Stimulated activated naive B cell treated with anti-CD40 and anti-IgM and Interleukin-4, amounts not matched to agents 10 μg/mL and 1 μg/mL and 100 μg/mL, for 72 hours (primary cell): ENCODE results near the gene EXOC3.
A peak's percentile ranks its signal among the peaks of the same experiment; 100 is the strongest.

Experiments used
- ATAC-seq, 2 donors: fragments of 150-1000 bp; cut with Tn5 transposase; replicated peaks; 2 replicates each; pipeline ENCODE4 v1.10.0; 2021; ENCODE audit warnings: moderate library complexity in 1 of 2
- DNase-seq: peaks from one replicate; pipeline ENCODE4 v3.0.0; 2021
- H3K27ac Mint-ChIP-seq: one replicate; pipeline ENCODE4 v1.8.0; 2022; ENCODE audit warnings: mild to moderate bottlenecking, mixed read lengths
- H3K27me3 Mint-ChIP-seq, 2 donors: one replicate each; pipeline ENCODE4 v1.8.0; 2022; ENCODE audit warnings: mixed read lengths in 2 of 2
- H3K36me3 Mint-ChIP-seq, 2 donors: one replicate each; pipeline ENCODE4 v1.8.0; 2022; ENCODE audit warnings: mixed read lengths in 2 of 2, mild to moderate bottlenecking in 1 of 2
- H3K4me1 Mint-ChIP-seq, 2 donors: one replicate each; pipeline ENCODE4 v1.8.0; 2022; ENCODE audit warnings: mixed read lengths in 2 of 2, mild to moderate bottlenecking in 1 of 2
- H3K4me3 Mint-ChIP-seq, 2 donors: one replicate each; pipeline ENCODE4 v1.8.0; 2022; ENCODE audit warnings: mild to moderate bottlenecking in 2 of 2, mixed read lengths in 2 of 2, moderate library complexity in 1 of 2
- H3K9me3 Mint-ChIP-seq, 2 donors: one replicate each; pipeline ENCODE4 v1.8.0; 2022; ENCODE audit warnings: mixed read lengths in 2 of 2, mild to moderate bottlenecking in 1 of 2

Gene EXOC3

DNA sequence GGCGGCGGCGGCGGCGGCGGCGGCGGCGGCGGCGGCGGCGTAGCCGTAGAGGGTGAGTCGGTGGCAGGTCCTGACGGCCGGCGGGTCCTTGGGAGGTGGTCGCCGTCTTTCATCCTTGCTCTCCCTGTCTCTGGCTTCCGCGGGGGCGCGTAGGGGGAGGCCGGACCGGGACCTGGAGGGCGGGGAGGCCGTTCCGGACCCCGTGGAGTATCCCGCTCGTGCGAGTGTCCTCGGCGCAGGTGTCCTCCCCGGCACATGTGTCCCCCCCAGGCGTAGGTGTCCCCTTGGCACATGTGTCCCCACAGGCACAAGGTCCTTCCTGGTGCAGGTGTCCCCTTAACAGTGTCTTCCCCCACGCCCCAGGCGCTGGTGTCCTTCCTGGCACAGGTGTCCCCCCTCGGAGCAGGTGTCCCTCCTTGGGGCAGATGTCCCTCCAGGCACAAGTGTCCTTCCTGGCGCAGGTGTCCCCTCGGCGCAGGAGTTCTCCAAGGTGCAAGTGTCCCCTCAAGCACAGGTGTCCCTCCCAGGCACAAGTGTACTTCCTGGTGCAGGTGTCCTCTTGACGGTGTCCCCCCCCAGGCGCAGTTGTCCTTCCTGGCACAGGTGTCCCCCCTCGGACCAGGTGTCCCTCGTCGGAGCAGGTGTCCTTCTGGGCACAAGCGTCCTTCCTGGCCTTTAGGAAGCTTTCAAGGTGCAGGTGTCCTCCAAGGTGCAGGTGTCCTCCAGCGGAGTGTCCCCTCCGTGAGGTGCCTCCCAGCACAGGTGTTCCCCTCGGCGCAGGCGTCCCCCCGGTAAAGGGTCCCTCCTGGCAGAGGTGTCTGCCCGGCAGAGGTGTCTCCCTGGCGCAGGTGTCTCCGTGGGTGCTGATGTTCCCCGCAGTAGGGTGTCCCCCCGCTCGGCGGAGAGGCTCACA lies 519 bp downstream of the EXOC3 start:
- Mint-ChIP-seq H3K36me3 (peaks cover 52 to 72% of the 10 kb centered on the region in 2 donors), H3K9me3 (no peaks in the 10 kb centered on the region), H3K4me3 (peak overlapping the region; percentile 98 to 99), H3K27ac (peak overlapping the region; percentile 98), H3K27me3 (peaks cover 0 to 5% of the 10 kb centered on the region in 2 donors), H3K4me1 (peaks cover 46 to 83% of the 10 kb centered on the region in 2 donors)
- no peak for DNase-seq
- peak; percentile 44 to 59 for ATAC-seq

DNA sequence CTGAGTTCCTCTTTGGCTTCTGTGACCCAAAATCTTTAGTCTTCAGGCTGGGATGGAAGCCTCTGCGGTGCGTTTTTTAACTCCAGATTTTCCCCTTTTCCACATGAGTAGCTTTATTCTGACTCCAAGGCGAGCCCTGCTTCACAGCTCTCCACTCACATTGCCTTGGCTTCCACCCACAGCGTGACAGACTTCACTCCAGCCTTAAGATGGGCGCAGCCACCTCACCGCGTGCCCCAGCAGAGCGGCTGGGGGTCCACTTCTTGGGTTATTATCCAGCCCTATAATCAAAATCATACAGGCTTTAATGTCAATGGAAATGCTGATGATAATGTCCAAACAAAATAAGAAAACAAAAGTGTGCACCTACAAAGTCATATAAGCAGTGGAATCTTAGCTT lies 1.2 kb downstream of the EXOC3 start:
- H3K27me3 Mint-ChIP-seq: peaks cover 0 to 5% of the 10 kb centered on the region in 2 donors
- no peaks in the 10 kb centered on the region for H3K9me3 Mint-ChIP-seq
- DNase-seq (no peak), ATAC-seq (no peak)
- H3K4me1 Mint-ChIP-seq: peaks cover 49 to 88% of the 10 kb centered on the region in 2 donors
- peak overlapping the region; percentile 98 to 99 for H3K4me3 Mint-ChIP-seq
- H3K27ac Mint-ChIP-seq: peak overlapping the region; percentile 98
- H3K36me3 Mint-ChIP-seq: peaks cover 57 to 79% of the 10 kb centered on the region in 2 donors

DNA sequence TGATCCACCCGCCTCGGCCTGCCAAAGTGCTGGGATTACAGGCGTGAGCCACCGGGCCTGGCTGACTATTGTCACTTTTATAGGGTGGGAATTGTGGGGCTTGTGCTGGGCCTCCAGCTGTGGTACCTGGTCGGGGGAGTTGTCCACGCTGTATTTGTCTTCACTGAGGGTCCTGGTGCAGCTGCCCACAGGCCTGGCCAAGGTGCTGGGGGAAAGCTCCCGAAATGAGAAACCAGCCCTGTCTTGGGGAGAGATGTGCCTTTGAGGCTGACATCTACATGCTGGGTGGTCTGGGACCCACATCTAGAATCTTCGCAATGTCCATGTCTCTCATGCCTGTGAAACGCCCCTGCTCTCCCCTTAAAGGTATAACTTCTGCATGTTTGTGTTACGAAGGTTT lies 2.6 kb downstream of the EXOC3 start:
- H3K4me3 Mint-ChIP-seq: peak overlapping the region; percentile 33 to 42

DNA sequence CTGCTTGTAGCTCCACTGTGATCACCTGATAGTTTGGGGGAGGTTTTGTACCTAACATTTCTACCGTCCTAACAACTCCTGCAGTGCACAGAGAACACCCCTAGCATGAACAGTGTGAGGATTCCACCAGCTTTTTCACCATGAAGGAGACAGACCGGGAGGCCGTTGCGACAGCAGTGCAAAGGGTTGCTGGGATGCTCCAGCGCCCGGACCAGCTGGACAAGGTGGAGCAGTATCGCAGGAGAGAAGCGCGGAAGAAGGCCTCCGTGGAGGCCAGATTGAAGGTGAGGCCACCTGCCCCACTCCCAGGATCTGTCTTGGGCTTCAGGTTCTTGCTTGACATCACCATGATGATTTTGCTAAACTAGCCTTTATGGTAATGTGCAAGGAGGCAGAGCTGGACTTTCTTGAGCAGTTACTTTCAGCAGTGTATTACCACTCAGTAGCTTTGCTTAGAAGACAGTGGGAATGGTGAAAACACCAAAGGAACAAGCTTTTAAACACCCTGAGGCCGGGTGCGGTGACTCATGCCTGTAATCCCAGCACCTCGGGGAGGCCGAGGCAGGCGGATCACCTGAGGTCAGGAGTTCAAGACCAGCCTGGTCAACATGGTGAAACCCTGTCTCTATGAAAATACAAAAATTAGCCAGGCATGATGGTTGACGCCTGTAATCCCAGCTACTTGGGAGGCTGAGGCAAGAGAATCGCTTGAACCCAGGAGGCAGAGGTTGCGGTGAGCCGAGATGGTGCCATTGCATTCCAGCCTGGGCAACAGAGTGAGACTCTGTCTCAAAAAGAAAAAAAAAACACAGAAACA lies 3.3 kb downstream of the EXOC3 start:
- Mint-ChIP-seq H3K27me3 (peaks cover 0 to 5% of the 10 kb centered on the region in 2 donors), H3K4me3 (peak overlapping the region; percentile 52 to 72), H3K36me3 (peaks cover 72 to 85% of the 10 kb centered on the region in 2 donors), H3K27ac (peak overlapping the region; percentile 83), H3K4me1 (peaks cover 39 to 75% of the 10 kb centered on the region in 2 donors), H3K9me3 (peaks cover 0 to 6% of the 10 kb centered on the region in 2 donors)
- DNase-seq (no peak), ATAC-seq (no peak)

More for the DNA sequence above, 2.6 kb downstream of the EXOC3 start:
- Mint-ChIP-seq H3K4me1 (peaks cover 42 to 82% of the 10 kb centered on the region in 2 donors), H3K27ac (peak overlapping the region; percentile 68), H3K9me3 (peaks cover 0 to 2% of the 10 kb centered on the region in 2 donors), H3K27me3 (peaks cover 0 to 5% of the 10 kb centered on the region in 2 donors), H3K36me3 (peaks cover 66 to 82% of the 10 kb centered on the region in 2 donors)
- DNase-seq (no peak), ATAC-seq (no peak)

DNA sequence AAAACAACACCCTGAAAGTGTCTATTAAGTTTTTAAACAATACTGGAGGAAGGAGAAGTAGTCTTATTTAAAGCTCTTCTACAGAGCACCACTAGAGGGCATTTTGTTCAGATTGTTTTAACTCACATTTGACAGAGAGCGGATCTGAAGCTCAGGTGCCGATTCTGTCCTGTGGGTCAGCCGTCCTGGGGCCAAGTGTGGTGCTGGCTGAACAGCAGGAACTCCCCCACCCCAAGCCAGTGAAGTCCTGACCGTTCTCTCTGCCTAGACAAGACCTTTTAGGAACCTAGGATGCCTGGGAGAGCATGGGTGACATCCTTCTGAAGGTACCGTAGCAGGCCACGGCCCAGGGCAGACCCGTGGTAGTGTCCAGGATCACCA lies 3.9 kb downstream of the EXOC3 start:
- Mint-ChIP-seq H3K36me3 (peaks cover 74 to 87% of the 10 kb centered on the region in 2 donors), H3K9me3 (peaks cover under 1 to 11% of the 10 kb centered on the region in 2 donors), H3K4me3 (peak overlapping the region; percentile 52 to 72), H3K27me3 (peaks cover 0 to 5% of the 10 kb centered on the region in 2 donors), H3K27ac (peak overlapping the region; percentile 83), H3K4me1 (peaks cover 39 to 70% of the 10 kb centered on the region in 2 donors)
- peak in 1 of 2 donors; percentile 48 for ATAC-seq
- DNase-seq: no peak

DNA sequence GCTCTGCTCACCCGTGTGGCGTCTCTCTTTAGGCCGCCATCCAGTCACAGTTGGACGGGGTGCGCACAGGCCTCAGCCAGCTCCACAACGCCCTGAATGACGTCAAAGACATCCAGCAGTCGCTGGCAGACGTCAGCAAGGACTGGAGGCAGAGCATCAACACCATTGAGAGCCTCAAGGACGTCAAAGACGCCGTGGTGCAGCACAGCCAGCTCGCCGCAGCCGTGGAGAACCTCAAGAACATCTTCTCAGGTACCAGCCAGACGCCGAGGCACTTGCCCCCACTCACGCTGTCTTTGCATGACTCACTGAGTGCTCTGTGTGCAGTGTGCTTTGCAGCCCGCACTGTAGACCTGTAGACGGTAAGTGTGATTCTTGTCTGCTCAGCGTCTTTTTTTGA lies 4.5 kb downstream of the EXOC3 start:
- H3K4me1 Mint-ChIP-seq: peaks cover 39 to 65% of the 10 kb centered on the region in 2 donors
- ATAC-seq: no peak
- DNase-seq: no peak
- peak overlapping the region; percentile 37 for H3K27ac Mint-ChIP-seq
- H3K9me3 Mint-ChIP-seq: peaks cover 6 to 17% of the 10 kb centered on the region in 2 donors
- H3K4me3 Mint-ChIP-seq: no peak overlapping the region
- peaks cover 0 to 5% of the 10 kb centered on the region in 2 donors for H3K27me3 Mint-ChIP-seq
- peaks cover 76 to 88% of the 10 kb centered on the region in 2 donors for H3K36me3 Mint-ChIP-seq

DNA sequence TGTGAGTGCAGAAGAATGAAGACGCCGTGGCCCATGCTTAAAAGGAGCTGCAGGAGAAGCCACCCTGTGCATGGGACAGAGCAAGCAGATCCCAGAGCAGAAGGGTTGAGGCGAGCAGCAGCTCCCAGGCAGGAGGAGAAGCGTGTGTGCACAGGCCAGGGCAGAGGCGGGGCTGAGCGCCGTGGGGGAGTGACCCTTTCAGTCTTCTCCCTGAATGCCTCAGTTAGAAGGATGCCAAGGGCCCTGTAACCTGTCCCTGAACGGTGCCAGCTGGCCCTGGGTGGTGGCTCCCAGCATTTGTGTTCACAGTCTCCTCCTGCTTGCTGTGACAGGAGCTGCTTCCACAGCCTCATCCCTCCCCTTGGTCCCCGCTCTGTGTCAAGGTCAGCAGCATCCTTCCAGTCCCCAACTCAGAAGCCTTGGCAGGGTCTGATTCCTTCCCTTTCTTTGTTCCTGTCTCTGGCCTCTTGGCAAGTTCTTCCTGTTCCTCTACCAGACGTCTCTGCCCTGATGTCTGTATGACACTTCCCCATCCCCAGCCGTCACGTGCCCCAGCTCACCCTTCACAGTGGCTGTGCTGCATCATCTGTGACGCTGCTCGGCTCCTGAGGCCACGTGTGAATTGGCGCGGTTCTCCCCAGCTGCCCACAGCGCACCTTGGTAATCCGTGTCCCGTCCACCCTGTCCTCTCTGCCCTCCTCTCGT lies 5.2 kb downstream of the EXOC3 start:
- ATAC-seq (peak in 1 of 2 donors; percentile 71), DNase-seq (no peak)
- H3K4me3 Mint-ChIP-seq: peak overlapping the region; percentile 14 to 37
- H3K27me3 Mint-ChIP-seq: peaks cover 0 to 5% of the 10 kb centered on the region in 2 donors
- peaks cover 45 to 64% of the 10 kb centered on the region in 2 donors for H3K4me1 Mint-ChIP-seq
- H3K27ac Mint-ChIP-seq: peak overlapping the region; percentile 63
- peaks cover 81 to 92% of the 10 kb centered on the region in 2 donors for H3K36me3 Mint-ChIP-seq
- peaks cover 10 to 24% of the 10 kb centered on the region in 2 donors for H3K9me3 Mint-ChIP-seq

DNA sequence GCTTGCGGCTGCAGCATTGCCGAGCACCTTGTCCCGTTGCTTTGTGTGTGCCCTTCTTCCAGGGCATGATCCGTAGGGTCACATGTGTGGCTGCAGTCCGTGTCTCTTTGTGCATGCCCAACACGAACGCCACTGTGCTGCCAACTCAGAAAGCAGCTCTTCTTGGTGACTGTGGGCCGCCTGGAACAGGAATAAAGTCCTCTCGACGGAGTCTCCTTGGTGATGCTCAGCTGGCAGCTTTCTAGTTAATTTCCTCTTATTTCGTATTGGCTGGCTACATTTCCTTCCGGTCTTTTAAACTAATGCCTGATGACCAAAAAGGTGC lies 5.8 kb downstream of the EXOC3 start:
- H3K36me3 Mint-ChIP-seq: peaks cover 84 to 93% of the 10 kb centered on the region in 2 donors
- no peak overlapping the region for H3K27ac Mint-ChIP-seq
- no peak for ATAC-seq
- H3K4me3 Mint-ChIP-seq: peak overlapping the region in 1 of 2 donors; percentile 14
- no peak for DNase-seq
- peaks cover 10 to 29% of the 10 kb centered on the region in 2 donors for H3K9me3 Mint-ChIP-seq
- peaks cover 0 to 5% of the 10 kb centered on the region in 2 donors for H3K27me3 Mint-ChIP-seq
- H3K4me1 Mint-ChIP-seq: peaks cover 47 to 68% of the 10 kb centered on the region in 2 donors

DNA sequence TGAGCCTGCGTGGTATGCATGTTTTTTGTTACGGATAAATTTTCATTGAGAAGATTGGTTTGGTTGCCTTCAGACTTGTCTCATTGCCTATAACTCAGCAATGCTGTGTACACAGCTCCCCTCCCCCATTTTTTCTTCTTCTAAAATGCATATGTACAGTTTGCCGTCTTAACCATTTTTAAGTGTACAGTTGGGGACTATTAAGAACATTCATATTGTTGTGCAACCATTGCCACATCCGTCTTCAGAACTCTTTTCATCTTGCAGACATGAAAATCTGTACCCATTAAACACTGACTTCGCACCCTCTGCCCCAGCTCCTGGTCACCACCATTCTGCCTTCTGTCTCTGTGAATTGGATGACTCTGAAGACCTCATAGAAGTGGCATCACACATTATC lies 6.2 kb downstream of the EXOC3 start:
- H3K4me1 Mint-ChIP-seq: peaks cover 47 to 68% of the 10 kb centered on the region in 2 donors
- peaks cover 85 to 94% of the 10 kb centered on the region in 2 donors for H3K36me3 Mint-ChIP-seq
- H3K27me3 Mint-ChIP-seq: peaks cover 0 to 5% of the 10 kb centered on the region in 2 donors
- peaks cover 10 to 31% of the 10 kb centered on the region in 2 donors for H3K9me3 Mint-ChIP-seq
- H3K4me3 Mint-ChIP-seq: peak overlapping the region in 1 of 2 donors; percentile 14
- DNase-seq (no peak), ATAC-seq (no peak)
- no peak overlapping the region for H3K27ac Mint-ChIP-seq

DNA sequence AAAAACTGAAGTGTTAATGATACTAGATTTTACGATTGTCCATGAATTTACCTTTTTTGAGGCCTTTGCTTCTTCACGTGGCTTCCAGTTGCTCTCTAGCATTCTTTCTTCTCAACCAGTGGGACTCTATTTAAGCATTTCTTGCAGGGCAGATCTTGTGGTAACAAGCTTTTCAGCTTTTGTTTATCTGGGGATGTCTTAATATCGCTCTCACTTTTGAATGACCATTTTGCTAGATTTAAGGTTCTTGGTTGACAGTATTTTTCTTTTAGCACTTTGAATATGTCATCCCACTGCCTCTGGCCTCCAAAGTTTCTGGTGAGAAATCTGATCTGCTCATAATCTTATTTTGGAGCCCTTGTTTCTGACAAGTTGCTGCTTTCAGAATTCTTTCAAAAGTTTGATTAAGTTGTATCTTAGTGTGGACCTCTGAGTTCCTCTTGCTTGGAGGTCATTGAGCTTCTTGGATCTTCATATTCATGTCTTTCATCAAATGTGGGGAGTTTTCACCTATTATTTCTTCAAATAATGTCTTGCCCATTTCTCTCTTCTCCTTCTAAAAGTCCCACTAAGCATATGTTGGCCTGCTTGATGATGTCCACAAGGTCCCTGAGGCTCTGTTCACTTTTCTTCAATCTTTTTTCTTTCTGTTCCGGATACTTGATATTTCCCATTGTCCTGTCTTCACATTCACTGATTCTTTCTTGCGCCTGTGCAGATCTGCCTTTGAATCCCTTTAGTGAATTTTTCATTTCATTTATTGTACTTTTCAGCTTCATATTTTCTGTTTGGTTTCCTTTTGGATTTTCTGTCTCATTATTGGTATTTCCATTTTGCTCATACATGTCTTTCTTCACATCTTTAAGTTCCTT lies 8.8 kb downstream of the EXOC3 start:
- Mint-ChIP-seq H3K4me3 (peak overlapping the region in 1 of 2 donors; percentile 1), H3K27me3 (no peaks in the 10 kb centered on the region), H3K36me3 (peaks cover 92 to 99% of the 10 kb centered on the region in 2 donors), H3K27ac (peak overlapping the region; percentile 37), H3K9me3 (peaks cover 10 to 32% of the 10 kb centered on the region in 2 donors), H3K4me1 (peaks cover 44 to 62% of the 10 kb centered on the region in 2 donors)
- no peak for DNase-seq
- ATAC-seq: no peak

DNA sequence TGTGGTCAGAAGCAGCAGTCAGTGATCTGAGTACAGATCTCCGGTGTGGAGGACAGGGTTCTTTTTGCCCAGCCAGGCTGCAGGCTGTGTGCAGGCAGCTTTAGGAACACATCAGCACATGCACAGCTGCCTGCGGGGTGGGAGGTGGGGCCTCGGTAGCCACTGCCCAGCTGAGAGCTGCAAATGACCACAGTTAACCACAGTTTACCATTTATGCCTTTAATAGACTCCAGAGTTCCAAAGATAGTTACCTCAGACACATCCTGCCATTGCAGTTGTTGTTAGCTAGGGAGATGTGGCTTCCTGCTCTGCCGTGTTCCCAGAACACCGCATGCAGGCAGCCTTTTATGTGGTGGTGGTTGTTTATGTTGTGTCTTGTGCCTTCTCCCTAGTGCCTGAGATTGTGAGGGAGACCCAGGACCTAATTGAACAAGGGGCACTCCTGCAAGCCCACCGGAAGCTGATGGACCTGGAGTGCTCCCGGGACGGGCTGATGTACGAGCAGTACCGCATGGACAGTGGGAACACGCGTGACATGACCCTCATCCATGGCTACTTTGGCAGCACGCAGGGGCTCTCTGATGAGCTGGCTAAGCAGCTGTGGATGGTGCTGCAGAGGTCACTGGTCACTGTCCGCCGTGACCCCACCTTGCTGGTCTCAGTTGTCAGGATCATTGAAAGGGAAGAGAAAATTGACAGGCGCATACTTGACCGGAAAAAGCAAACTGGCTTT lies 10.2 kb downstream of the EXOC3 start:
- peak overlapping the region; percentile 73 for H3K27ac Mint-ChIP-seq
- no peak overlapping the region for H3K4me3 Mint-ChIP-seq
- peaks cover 94 to 99% of the 10 kb centered on the region in 2 donors for H3K36me3 Mint-ChIP-seq
- no peaks in the 10 kb centered on the region for H3K27me3 Mint-ChIP-seq
- peaks cover 10 to 33% of the 10 kb centered on the region in 2 donors for H3K9me3 Mint-ChIP-seq
- peaks cover 44 to 63% of the 10 kb centered on the region in 2 donors for H3K4me1 Mint-ChIP-seq
- DNase-seq (no peak), ATAC-seq (no peak)

DNA sequence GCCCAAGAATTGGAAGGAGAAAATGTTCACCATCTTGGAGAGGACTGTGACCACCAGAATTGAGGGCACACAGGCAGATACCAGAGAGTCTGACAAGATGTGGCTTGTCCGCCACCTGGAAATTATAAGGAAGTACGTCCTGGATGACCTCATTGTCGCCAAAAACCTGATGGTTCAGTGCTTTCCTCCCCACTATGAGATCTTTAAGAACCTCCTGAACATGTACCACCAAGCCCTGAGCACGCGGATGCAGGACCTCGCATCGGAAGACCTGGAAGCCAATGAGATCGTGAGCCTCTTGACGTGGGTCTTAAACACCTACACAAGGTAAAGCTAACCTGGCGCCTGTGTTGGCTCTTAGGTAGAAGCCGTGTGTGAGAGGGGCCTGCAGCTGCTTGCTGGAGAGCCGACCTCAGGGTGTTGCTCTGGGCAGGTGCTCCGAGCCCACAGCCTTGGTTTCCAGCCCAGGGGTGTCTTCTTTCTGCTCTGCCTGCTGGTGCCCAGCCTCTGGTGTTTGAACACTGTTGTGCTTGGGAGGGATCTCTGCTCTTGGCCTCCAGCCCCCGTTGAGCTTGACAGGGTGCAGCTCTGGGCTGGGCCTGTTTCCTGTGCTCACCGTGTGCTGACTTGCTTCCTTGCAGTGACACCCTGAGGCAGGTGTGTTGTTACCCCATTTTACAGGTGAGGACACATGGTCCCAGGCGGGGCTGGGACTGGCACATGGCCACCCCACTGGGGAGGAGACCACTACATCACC lies 10.9 kb downstream of the EXOC3 start:
- DNase-seq (no peak), ATAC-seq (no peak)
- H3K4me3 Mint-ChIP-seq: peak overlapping the region in 1 of 2 donors; percentile 10
- H3K27me3 Mint-ChIP-seq: no peaks in the 10 kb centered on the region
- H3K27ac Mint-ChIP-seq: peak overlapping the region; percentile 63
- peaks cover 94 to 99% of the 10 kb centered on the region in 2 donors for H3K36me3 Mint-ChIP-seq
- peaks cover 14 to 39% of the 10 kb centered on the region in 2 donors for H3K9me3 Mint-ChIP-seq
- peaks cover 45 to 63% of the 10 kb centered on the region in 2 donors for H3K4me1 Mint-ChIP-seq
